Mesodermal cell (in vitro differentiated cells): ENCODE results near the gene IBA57. TPM values are rescaled to one million over a fixed set of nuclear protein-coding genes. Genes with fewer than 3 reads are reported as not detected.
A peak's percentile ranks its signal among the peaks of the same experiment; 100 is the strongest.

Experiments
- H3K27ac ChIP-seq: 2 replicates; pipeline ENCODE4 v1.7.0; 2013; ENCODE audit warnings: mild to moderate bottlenecking, low read depth, low read length, moderate library complexity; ENCODE audit not compliant: severe bottlenecking
- H3K36me3 ChIP-seq: 2 replicates; pipeline ENCODE4 v1.7.1; 2013; ENCODE audit warnings: mild to moderate bottlenecking, low read length, moderate library complexity; ENCODE audit not compliant: control insufficient read depth, insufficient read depth
- H3K4me1 ChIP-seq: one replicate; pipeline ENCODE4 v1.7.1; 2013; ENCODE audit warnings: mild to moderate bottlenecking, low read length; ENCODE audit not compliant: insufficient read depth, control insufficient read depth, poor library complexity, severe bottlenecking
- H3K4me3 ChIP-seq: 2 replicates; pipeline ENCODE4 v1.7.0; 2013; ENCODE audit warnings: low read length, control low read depth, mild to moderate bottlenecking; ENCODE audit not compliant: insufficient read depth, poor library complexity, severe bottlenecking; ENCODE audit errors: extremely low read depth
- H3K9me3 ChIP-seq: 2 replicates; pipeline ENCODE4 v1.7.1; 2013; ENCODE audit warnings: mild to moderate bottlenecking, low read length, moderate library complexity; ENCODE audit not compliant: control insufficient read depth
- WGBS, 2 experiments: methylation state at CpG; one replicate each; pipeline ENCODE4 v1.1.5; 2013; ENCODE audit warnings: missing lambda C conversion rate in 2 of 2; ENCODE audit not compliant: insufficient coverage in 2 of 2; 5-methylcytosine and 5-hydroxymethylcytosine counted together
- polyA plus RNA-seq, 2 experiments: library from polyadenylated mRNA; stranded (reverse); fragments of 50-300 nt; gene quantifications; one replicate each; pipeline ENCODE4 v1.2.3, GENCODE V29; 2013

IBA57 gene
- 1.5 TPM for polyA plus RNA-seq (2013, experiment 1 of 2)
- 1.7 TPM for polyA plus RNA-seq (2013, experiment 2 of 2)

- peak within 1 kb of the TSS; percentile 55 for H3K4me3 ChIP-seq
- WGBS, 2 experiments: 0% methylated on average over 71 to 82 of the region's 93 CpGs
Observed at GRCh38 chr1:228165372-228166169, at the start of gene IBA57. Gene IBA57 (plus strand): TSS chr1:228165804. CDS start chr1:228165817, 13 bp downstream.

GRCh38 chr1:228117335-228117734, 48.3 kb upstream of the IBA57 start:
- H3K9me3 ChIP-seq: peaks cover 34% of the 10 kb centered on the region
- WGBS, 2 experiments: 86% methylated on average over 1 of the region's 4 CpGs; no CpG with 5 or more reads in 1 of the 2 experiments
- no peaks in the 10 kb centered on the region for H3K36me3 ChIP-seq
- H3K27ac ChIP-seq: no peak overlapping the region
- no peak overlapping the region for H3K4me3 ChIP-seq
- no peaks in the 10 kb centered on the region for H3K4me1 ChIP-seq

More at GRCh38 chr1:228165372-228166169, at the start of gene IBA57:
- Histone ChIP-seq H3K9me3 (no peaks in the 10 kb centered on the region), H3K27ac (peak within 1 kb of the TSS; percentile 99), H3K4me1 (peaks cover 18% of the 10 kb centered on the region), H3K36me3 (no peaks in the 10 kb centered on the region)

DNA sequence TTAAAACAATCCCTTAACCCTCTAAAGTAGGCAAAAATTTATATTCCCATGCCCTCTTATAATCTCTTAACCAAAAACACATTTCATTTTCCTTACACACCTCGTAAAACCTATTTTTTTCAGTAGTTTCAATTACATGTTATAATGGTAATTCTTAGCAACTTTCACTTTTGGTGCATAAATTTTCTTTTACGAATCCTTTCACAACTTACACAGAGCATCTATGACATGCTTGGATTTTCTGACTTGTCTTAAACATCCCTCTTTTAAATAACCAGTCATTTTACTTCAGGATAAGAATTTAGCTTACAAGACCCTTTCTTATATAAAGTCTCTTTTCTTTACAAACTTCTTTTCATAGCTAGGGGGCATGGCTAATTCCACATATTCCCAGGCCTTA, 47.6 kb upstream of the IBA57 start:
- peaks cover 34% of the 10 kb centered on the region for H3K9me3 ChIP-seq
- 80% methylated on average over 1 of the region's 2 CpGs; no CpG with 5 or more reads in 1 of the 2 experiments for WGBS, 2 experiments

GRCh38 chr1:228120351-228120750, 45.3 kb upstream of the IBA57 start:
- Histone ChIP-seq H3K4me1 (no peaks in the 10 kb centered on the region), H3K4me3 (no peak overlapping the region)
- 80% methylated on average over 1 of the region's 1 CpG; no CpG with 5 or more reads in 1 of the 2 experiments for WGBS, 2 experiments

More for the DNA sequence above, 47.6 kb upstream of the IBA57 start:
- H3K4me1 ChIP-seq: no peaks in the 10 kb centered on the region
- no peak overlapping the region for H3K4me3 ChIP-seq
- H3K27ac ChIP-seq: no peak overlapping the region
- no peaks in the 10 kb centered on the region for H3K36me3 ChIP-seq

GRCh38 chr1:228120857-228121489, 44.6 kb upstream of the IBA57 start:
- H3K9me3 ChIP-seq: peaks cover 34% of the 10 kb centered on the region
- no peak overlapping the region for H3K4me3 ChIP-seq
- no peaks in the 10 kb centered on the region for H3K36me3 ChIP-seq
- H3K4me1 ChIP-seq: no peaks in the 10 kb centered on the region
- no peak overlapping the region for H3K27ac ChIP-seq
- WGBS, 2 experiments: 84 to 88% methylated on average over 4 of the region's 5 CpGs

More at GRCh38 chr1:228120351-228120750, 45.3 kb upstream of the IBA57 start:
- H3K27ac ChIP-seq: no peak overlapping the region
- H3K9me3 ChIP-seq: peaks cover 34% of the 10 kb centered on the region
- no peaks in the 10 kb centered on the region for H3K36me3 ChIP-seq

DNA sequence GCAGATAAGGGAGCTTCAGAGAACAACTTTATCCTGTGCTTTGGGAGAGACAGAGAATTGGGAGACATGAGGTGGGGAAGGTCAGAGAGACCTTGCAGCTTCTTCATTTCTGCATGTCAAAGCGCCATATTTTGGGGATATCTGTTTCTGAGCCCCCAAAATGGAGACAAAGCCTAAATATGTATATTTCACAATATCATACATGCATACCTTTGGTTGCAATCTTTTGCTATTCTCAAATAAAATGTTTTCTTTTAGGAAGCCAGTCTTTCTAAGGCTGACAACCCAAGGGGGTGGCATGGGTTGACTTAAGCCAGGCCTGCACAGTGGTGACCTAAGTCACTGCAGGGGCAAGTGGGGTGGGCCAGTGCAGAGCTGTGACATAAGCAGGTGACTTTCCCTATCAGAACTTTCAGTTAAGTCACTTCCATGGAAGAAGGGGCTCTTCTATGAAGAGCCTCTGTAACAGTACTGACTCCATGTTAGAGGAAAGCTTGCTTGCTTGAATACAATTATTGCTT, 42.6 kb upstream of the IBA57 start:
- H3K36me3 ChIP-seq: no peaks in the 10 kb centered on the region
- H3K9me3 ChIP-seq: peaks cover 22% of the 10 kb centered on the region
- no CpG with 5 or more reads among the region's 1 CpG for WGBS, 2 experiments
- H3K4me1 ChIP-seq: no peaks in the 10 kb centered on the region
- no peak overlapping the region for H3K4me3 ChIP-seq
- no peak overlapping the region for H3K27ac ChIP-seq

DNA sequence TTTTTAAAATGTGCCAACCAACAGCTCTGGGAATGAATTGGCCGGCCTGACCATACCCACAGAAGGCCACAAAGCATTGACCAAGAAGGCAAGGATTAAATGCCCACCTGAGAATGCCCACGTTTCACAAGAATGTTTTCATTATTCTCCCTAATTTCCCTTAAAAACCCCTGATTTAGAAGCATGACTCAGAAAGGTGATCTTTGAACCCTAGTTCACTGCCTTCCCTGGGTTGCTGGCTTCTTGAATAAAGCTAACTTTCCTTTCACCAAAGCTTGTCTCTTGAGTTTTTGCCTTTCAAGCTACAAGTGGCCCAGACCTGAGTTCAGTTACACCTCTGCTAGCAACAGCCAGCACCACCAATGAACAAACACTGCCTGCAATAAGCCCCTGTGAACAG, 42.1 kb upstream of the IBA57 start:
- H3K36me3 ChIP-seq: no peaks in the 10 kb centered on the region
- no peaks in the 10 kb centered on the region for H3K4me1 ChIP-seq
- H3K27ac ChIP-seq: no peak overlapping the region
- peaks cover 17% of the 10 kb centered on the region for H3K9me3 ChIP-seq
- WGBS, 2 experiments: 67 to 83% methylated on average over 1 of the region's 2 CpGs
- H3K4me3 ChIP-seq: no peak overlapping the region

- Histone ChIP-seq H3K27ac (no peak overlapping the region), H3K9me3 (peaks cover 1% of the 10 kb centered on the region), H3K4me3 (no peak overlapping the region), H3K4me1 (no peaks in the 10 kb centered on the region), H3K36me3 (no peaks in the 10 kb centered on the region)
- WGBS, 2 experiments: 74 to 90% methylated on average over 3 to 5 of the region's 5 CpGs
Observed at GRCh38 chr1:228125185-228125584, 40.4 kb upstream of the IBA57 start.

DNA sequence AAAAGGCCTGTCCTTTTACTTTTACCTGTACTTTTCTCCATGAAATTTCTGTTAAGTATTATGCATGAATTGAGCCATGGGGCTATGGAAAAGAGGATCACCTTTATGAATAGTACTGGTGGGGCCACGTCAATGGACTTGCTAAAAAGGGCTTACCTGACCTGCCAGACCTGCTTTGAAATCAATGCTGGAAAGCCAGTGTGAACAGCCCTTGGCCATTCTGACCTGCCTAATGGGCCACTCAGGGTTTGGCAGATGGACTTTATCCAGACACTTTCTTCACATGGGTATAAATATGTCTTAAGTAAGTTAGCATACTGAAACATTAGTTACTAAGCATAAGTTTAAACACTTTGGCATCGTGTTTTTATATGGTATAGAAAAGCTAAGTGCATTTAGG, 33.8 kb upstream of the IBA57 start:
- 82 to 88% methylated on average over 1 to 2 of the region's 2 CpGs for WGBS, 2 experiments
- H3K4me1 ChIP-seq: no peaks in the 10 kb centered on the region
- H3K27ac ChIP-seq: no peak overlapping the region
- H3K36me3 ChIP-seq: no peaks in the 10 kb centered on the region
- no peak overlapping the region for H3K4me3 ChIP-seq
- H3K9me3 ChIP-seq: no peaks in the 10 kb centered on the region

GRCh38 chr1:228134591-228134990, 31.0 kb upstream of the IBA57 start:
- no peak overlapping the region for H3K27ac ChIP-seq
- no peak overlapping the region for H3K4me3 ChIP-seq
- WGBS, 2 experiments: 84 to 91% methylated on average over 9 to 11 of the region's 12 CpGs
- no peaks in the 10 kb centered on the region for H3K4me1 ChIP-seq
- H3K9me3 ChIP-seq: no peaks in the 10 kb centered on the region
- no peaks in the 10 kb centered on the region for H3K36me3 ChIP-seq
